BLaER1 (cell line): Measurements from ENCODE around the gene DRC3.

Experiments
- H3K27ac ChIP-seq: shearing (Covaris generic); formaldehyde crosslinking; 2 replicates; pipeline ENCODE4 v1.8.1; 2022
- H3K27me3 ChIP-seq: shearing (Covaris generic); formaldehyde crosslinking; 2 replicates; pipeline ENCODE4 v1.8.1; 2022
- H3K36me3 ChIP-seq: shearing (Covaris generic); formaldehyde crosslinking; 2 replicates; pipeline ENCODE4 v1.8.1; 2022
- H3K4me1 ChIP-seq: shearing (Covaris generic); formaldehyde crosslinking; 2 replicates; pipeline ENCODE4 v1.8.1; 2022
- H3K4me2 ChIP-seq: shearing (Covaris generic); formaldehyde crosslinking; 2 replicates; pipeline ENCODE4 v1.8.1; 2022
- H3K4me3 ChIP-seq: shearing (Covaris generic); formaldehyde crosslinking; 2 replicates; pipeline ENCODE4 v1.8.1; 2022
- H3K9ac ChIP-seq: shearing (Covaris generic); formaldehyde crosslinking; 2 replicates; pipeline ENCODE4 v1.8.1; 2022
- H3K9me3 ChIP-seq: shearing (Covaris generic); formaldehyde crosslinking; 2 replicates; pipeline ENCODE4 v1.8.1; 2022
- H4K20me1 ChIP-seq: shearing (Covaris generic); formaldehyde crosslinking; 2 replicates; pipeline ENCODE4 v1.8.1; 2022
- Cebpa-rat ChIP-seq: shearing (Covaris generic); IDR thresholded peaks from 2 replicates; pipeline ENCODE4 v1.8.1; 2022

DRC3 gene

GRCh38 chr17:18041776-18042175, 69.1 kb downstream of the DRC3 start:
- no peak overlapping the region for H3K27ac ChIP-seq
- H3K4me3 ChIP-seq, result no peak overlapping the region
- peaks cover 30% of the 10 kb centered on the region for H3K36me3 ChIP-seq
- no peak overlapping the region for H3K9ac ChIP-seq
- H4K20me1 ChIP-seq, result peaks cover 65% of the 10 kb centered on the region
- H3K27me3 ChIP-seq, result no peaks in the 10 kb centered on the region
- peak overlapping the region; percentile 88 for H3K4me2 ChIP-seq
- H3K4me1 ChIP-seq, result peaks cover 48% of the 10 kb centered on the region
- no peaks in the 10 kb centered on the region for H3K9me3 ChIP-seq
- no peak for TF ChIP-seq Cebpa-rat

- H3K4me3 ChIP-seq, result no peak overlapping the region
- H3K9me3 ChIP-seq, result no peaks in the 10 kb centered on the region
- peaks cover 53% of the 10 kb centered on the region for H4K20me1 ChIP-seq
- H3K27me3 ChIP-seq, result no peaks in the 10 kb centered on the region
- TF ChIP-seq Cebpa-rat, result no peak
- no peak overlapping the region for H3K9ac ChIP-seq
- H3K4me1 ChIP-seq, result peaks cover 36% of the 10 kb centered on the region
- peaks cover 42% of the 10 kb centered on the region for H3K36me3 ChIP-seq
- no peak overlapping the region for H3K4me2 ChIP-seq
- H3K27ac ChIP-seq, result no peak overlapping the region
Observed at GRCh38 chr17:18042983-18043382, 70.3 kb downstream of the DRC3 start.

- TF ChIP-seq Cebpa-rat, result no peak
- peaks cover 47% of the 10 kb centered on the region for H3K36me3 ChIP-seq
- peaks cover 50% of the 10 kb centered on the region for H4K20me1 ChIP-seq
- H3K9me3 ChIP-seq, result no peaks in the 10 kb centered on the region
- H3K4me2 ChIP-seq, result no peak overlapping the region
- no peak overlapping the region for H3K27ac ChIP-seq
- H3K9ac ChIP-seq, result no peak overlapping the region
- H3K4me3 ChIP-seq, result no peak overlapping the region
- no peaks in the 10 kb centered on the region for H3K27me3 ChIP-seq
- peaks cover 32% of the 10 kb centered on the region for H3K4me1 ChIP-seq
Observed at GRCh38 chr17:18043491-18043890, 70.8 kb downstream of the DRC3 start.

DNA sequence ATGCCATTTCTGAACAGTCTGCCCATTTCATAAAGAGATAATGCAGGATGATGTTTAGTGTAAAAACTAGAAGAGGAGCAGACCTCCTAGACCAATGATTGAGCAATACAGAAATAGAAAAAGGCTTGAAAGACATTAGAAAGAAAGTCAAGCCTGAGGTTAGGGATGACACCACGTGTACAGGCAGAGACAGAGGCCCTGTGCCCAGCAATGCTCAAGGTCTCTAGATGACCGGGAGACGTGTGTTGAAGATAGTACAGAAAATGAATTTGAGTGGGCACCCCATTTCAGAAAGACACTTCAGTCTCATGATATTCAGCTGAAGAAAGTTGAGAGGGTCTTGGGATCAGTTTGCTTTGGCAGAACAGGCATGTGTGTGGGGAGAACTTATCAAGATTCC, 71.9 kb downstream of the DRC3 start:
- Histone ChIP-seq H3K27me3 (no peaks in the 10 kb centered on the region), H3K27ac (no peak overlapping the region), H3K4me1 (peaks cover 32% of the 10 kb centered on the region), H3K4me2 (no peak overlapping the region), H3K9ac (no peak overlapping the region), H3K9me3 (no peaks in the 10 kb centered on the region), H3K4me3 (no peak overlapping the region), H3K36me3 (peaks cover 57% of the 10 kb centered on the region), H4K20me1 (peaks cover 50% of the 10 kb centered on the region)
- TF ChIP-seq Cebpa-rat, result no peak

GRCh38 chr17:18045691-18046350, 73.2 kb downstream of the DRC3 start:
- Histone ChIP-seq H3K27me3 (no peaks in the 10 kb centered on the region), H3K9me3 (no peaks in the 10 kb centered on the region), H3K9ac (no peak overlapping the region), H4K20me1 (peaks cover 41% of the 10 kb centered on the region), H3K4me1 (peaks cover 23% of the 10 kb centered on the region), H3K36me3 (peaks cover 67% of the 10 kb centered on the region), H3K27ac (no peak overlapping the region), H3K4me2 (no peak overlapping the region), H3K4me3 (no peak overlapping the region)
- no peak for TF ChIP-seq Cebpa-rat

GRCh38 chr17:18055597-18055996, 82.9 kb downstream of the DRC3 start:
- Histone ChIP-seq H3K4me1 (peaks cover 22% of the 10 kb centered on the region), H3K9ac (no peak overlapping the region), H3K36me3 (peaks cover 73% of the 10 kb centered on the region), H3K27me3 (no peaks in the 10 kb centered on the region), H4K20me1 (peaks cover 9% of the 10 kb centered on the region), H3K4me3 (no peak overlapping the region), H3K27ac (no peak overlapping the region), H3K4me2 (no peak overlapping the region), H3K9me3 (no peaks in the 10 kb centered on the region)
- no peak for TF ChIP-seq Cebpa-rat

- Histone ChIP-seq H3K4me3 (no peak overlapping the region), H4K20me1 (peaks cover 9% of the 10 kb centered on the region), H3K36me3 (peaks cover 78% of the 10 kb centered on the region), H3K4me2 (no peak overlapping the region), H3K9ac (no peak overlapping the region), H3K9me3 (no peaks in the 10 kb centered on the region), H3K27ac (no peak overlapping the region), H3K27me3 (no peaks in the 10 kb centered on the region), H3K4me1 (peaks cover 20% of the 10 kb centered on the region)
- no peak for TF ChIP-seq Cebpa-rat
Observed at GRCh38 chr17:18056214-18056613, 83.6 kb downstream of the DRC3 start.

GRCh38 chr17:18059283-18059682, 86.6 kb downstream of the DRC3 start:
- Histone ChIP-seq H3K4me2 (no peak overlapping the region), H3K9me3 (no peaks in the 10 kb centered on the region), H3K4me3 (no peak overlapping the region), H3K4me1 (0 out of 2 replicates have a peak, but pooled peaks cover 6% of the 10 kb centered on the region), H4K20me1 (no peaks in the 10 kb centered on the region; the same call in 1 of the 2 replicates), H3K27me3 (no peaks in the 10 kb centered on the region), H3K27ac (no peak overlapping the region), H3K9ac (no peak overlapping the region), H3K36me3 (peaks cover 97% of the 10 kb centered on the region)
- no peak for TF ChIP-seq Cebpa-rat

- no peak for TF ChIP-seq Cebpa-rat
- peaks cover 82% of the 10 kb centered on the region for H3K36me3 ChIP-seq
Observed at GRCh38 chr17:18064053-18064452, 91.4 kb downstream of the DRC3 start.

DNA sequence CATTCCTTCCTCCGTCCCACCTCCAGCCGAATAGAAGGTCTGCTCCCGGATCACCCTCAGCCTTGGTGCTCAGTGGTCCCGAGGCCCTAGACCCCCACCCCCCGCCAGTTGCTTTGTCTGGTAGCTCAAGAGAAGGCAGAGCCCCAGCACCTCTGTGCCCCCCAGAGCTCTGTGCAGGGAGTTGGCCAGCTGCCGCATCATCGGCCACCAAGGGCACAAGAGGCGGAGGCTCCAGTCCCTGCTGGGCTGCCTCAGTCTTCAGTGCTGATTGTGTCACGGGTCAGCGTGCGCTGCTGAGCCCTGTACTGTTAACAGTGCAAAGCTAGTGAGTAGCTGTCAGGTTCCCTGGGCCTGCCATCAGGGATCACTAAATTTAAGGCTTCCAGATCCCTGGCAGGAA, 92.9 kb downstream of the DRC3 start:
- no peaks in the 10 kb centered on the region for H3K27me3 ChIP-seq
- H3K4me2 ChIP-seq, result no peak overlapping the region
- H3K9me3 ChIP-seq, result no peaks in the 10 kb centered on the region
- peaks cover 68% of the 10 kb centered on the region for H3K36me3 ChIP-seq
- H3K4me3 ChIP-seq, result no peak overlapping the region
- TF ChIP-seq Cebpa-rat, result no peak
- no peak overlapping the region for H3K9ac ChIP-seq
- no peaks in the 10 kb centered on the region for H4K20me1 ChIP-seq
- H3K4me1 ChIP-seq, result no peaks in the 10 kb centered on the region
- no peak overlapping the region for H3K27ac ChIP-seq

More at GRCh38 chr17:18064053-18064452, 91.4 kb downstream of the DRC3 start:
- no peaks in the 10 kb centered on the region for H3K27me3 ChIP-seq
- H4K20me1 ChIP-seq, result no peaks in the 10 kb centered on the region
- H3K4me2 ChIP-seq, result no peak overlapping the region
- no peak overlapping the region for H3K27ac ChIP-seq
- 0 out of 2 replicates have a peak, but pooled peaks cover 5% of the 10 kb centered on the region for H3K4me1 ChIP-seq
- H3K9me3 ChIP-seq, result no peaks in the 10 kb centered on the region
- no peak overlapping the region for H3K9ac ChIP-seq
- no peak overlapping the region for H3K4me3 ChIP-seq
